ENCODE data around the gene STX7.

DNA sequence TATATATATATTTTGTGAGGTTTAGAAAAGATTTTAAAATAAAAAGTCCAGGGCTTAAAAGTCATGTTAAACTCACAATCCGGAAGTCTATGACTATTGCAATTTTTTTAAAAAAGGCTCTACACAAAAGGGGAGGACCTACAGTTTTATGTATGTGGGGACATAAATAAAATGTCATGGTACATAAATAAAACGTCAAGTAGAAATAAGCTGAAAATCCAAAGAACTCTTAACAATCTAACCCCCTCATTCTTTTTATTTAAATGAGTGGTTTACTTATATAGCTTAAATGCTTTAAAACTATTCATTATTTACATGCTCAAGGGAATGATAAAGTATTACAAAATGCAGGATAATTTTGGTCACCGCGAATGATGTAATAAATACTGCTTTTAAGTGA, 36.2 kb downstream of the STX7 start:
- no peak for TF ChIP-seq POLR2A (IDR thresholded peaks at IDR 0.05; ENCODE audit: extremely low read depth, insufficient read length)
- TF ChIP-seq, protein P1, sequence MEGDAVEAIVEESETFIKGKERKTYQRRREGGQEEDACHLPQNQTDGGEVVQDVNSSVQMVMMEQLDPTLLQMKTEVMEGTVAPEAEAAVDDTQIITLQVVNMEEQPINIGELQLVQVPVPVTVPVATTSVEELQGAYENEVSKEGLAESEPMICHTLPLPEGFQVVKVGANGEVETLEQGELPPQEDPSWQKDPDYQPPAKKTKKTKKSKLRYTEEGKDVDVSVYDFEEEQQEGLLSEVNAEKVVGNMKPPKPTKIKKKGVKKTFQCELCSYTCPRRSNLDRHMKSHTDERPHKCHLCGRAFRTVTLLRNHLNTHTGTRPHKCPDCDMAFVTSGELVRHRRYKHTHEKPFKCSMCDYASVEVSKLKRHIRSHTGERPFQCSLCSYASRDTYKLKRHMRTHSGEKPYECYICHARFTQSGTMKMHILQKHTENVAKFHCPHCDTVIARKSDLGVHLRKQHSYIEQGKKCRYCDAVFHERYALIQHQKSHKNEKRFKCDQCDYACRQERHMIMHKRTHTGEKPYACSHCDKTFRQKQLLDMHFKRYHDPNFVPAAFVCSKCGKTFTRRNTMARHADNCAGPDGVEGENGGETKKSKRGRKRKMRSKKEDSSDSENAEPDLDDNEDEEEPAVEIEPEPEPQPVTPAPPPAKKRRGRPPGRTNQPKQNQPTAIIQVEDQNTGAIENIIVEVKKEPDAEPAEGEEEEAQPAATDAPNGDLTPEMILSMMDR (IDR thresholded peaks at IDR 0.05; ENCODE audit: low read depth, low read length) = no peak
